Activated naive CD8-positive, alpha-beta T cell treated with anti-CD3 and anti-CD28 coated beads, Interleukin-2, amount 50 U/mL, for 24 hours (primary cell): ENCODE data around the gene ADAM8.
A peak's percentile ranks its signal among the peaks of the same experiment; 100 is the strongest.

ENCODE experiments used
- ATAC-seq: fragments of 150-1000 bp; cut with Tn5 transposase; one replicate; pipeline ENCODE4 v1.10.0; 2021
- DNase-seq: peaks from one replicate; pipeline ENCODE4 v3.0.0; 2021
- H3K27ac Mint-ChIP-seq: one replicate; pipeline ENCODE4 v1.8.0; 2021; ENCODE audit warnings: mild to moderate bottlenecking, mixed read lengths
- H3K27me3 Mint-ChIP-seq: one replicate; pipeline ENCODE4 v1.8.0; 2021; ENCODE audit warnings: mixed read lengths
- H3K36me3 Mint-ChIP-seq: one replicate; pipeline ENCODE4 v1.8.0; 2021; ENCODE audit warnings: low read depth, mixed read lengths
- H3K4me1 Mint-ChIP-seq: one replicate; pipeline ENCODE4 v1.8.0; 2021; ENCODE audit warnings: mixed read lengths
- H3K4me3 Mint-ChIP-seq: one replicate; pipeline ENCODE4 v1.8.0; 2021; ENCODE audit warnings: mild to moderate bottlenecking, moderate library complexity, mixed read lengths
- H3K9me3 Mint-ChIP-seq: one replicate; pipeline ENCODE4 v1.8.0; 2021; ENCODE audit warnings: mixed read lengths

ADAM8 gene

GRCh38 chr10:133280391-133281059, 3.9 kb upstream of the ADAM8 start:
- H3K9me3 Mint-ChIP-seq = no peaks in the 10 kb centered on the region
- DNase-seq = no peak
- peaks cover 17% of the 10 kb centered on the region for H3K36me3 Mint-ChIP-seq
- H3K4me3 Mint-ChIP-seq = no peak overlapping the region
- H3K4me1 Mint-ChIP-seq = peaks cover 27% of the 10 kb centered on the region
- ATAC-seq = no peak
- H3K27ac Mint-ChIP-seq = no peak overlapping the region
- no peaks in the 10 kb centered on the region for H3K27me3 Mint-ChIP-seq

GRCh38 chr10:133279326-133280226, 2.9 kb upstream of the ADAM8 start:
- Mint-ChIP-seq H3K4me1 (peaks cover 32% of the 10 kb centered on the region), H3K27ac (no peak overlapping the region), H3K27me3 (no peaks in the 10 kb centered on the region), H3K36me3 (peaks cover 12% of the 10 kb centered on the region), H3K4me3 (no peak overlapping the region), H3K9me3 (no peaks in the 10 kb centered on the region)
- DNase-seq (no peak), ATAC-seq (no peak)

- peak; percentile 10 for ATAC-seq
- peaks cover 11% of the 10 kb centered on the region for H3K36me3 Mint-ChIP-seq
Observed at GRCh38 chr10:133278577-133279265, 2.1 kb upstream of the ADAM8 start.

GRCh38 chr10:133277993-133278576, 1.4 kb upstream of the ADAM8 start:
- peaks cover 9% of the 10 kb centered on the region for H3K36me3 Mint-ChIP-seq
- H3K27me3 Mint-ChIP-seq = no peaks in the 10 kb centered on the region
- peak overlapping the region; percentile 63 for H3K4me3 Mint-ChIP-seq
- H3K27ac Mint-ChIP-seq = peak overlapping the region; percentile 71
- H3K4me1 Mint-ChIP-seq = peaks cover 33% of the 10 kb centered on the region
- H3K9me3 Mint-ChIP-seq = no peaks in the 10 kb centered on the region
- DNase-seq (no peak), ATAC-seq (no peak)

More at GRCh38 chr10:133278577-133279265, 2.1 kb upstream of the ADAM8 start:
- H3K4me1 Mint-ChIP-seq = peaks cover 33% of the 10 kb centered on the region
- peak; percentile 61 for DNase-seq
- peak overlapping the region; percentile 71 for H3K27ac Mint-ChIP-seq
- no peaks in the 10 kb centered on the region for H3K27me3 Mint-ChIP-seq
- peak overlapping the region; percentile 63 for H3K4me3 Mint-ChIP-seq
- no peaks in the 10 kb centered on the region for H3K9me3 Mint-ChIP-seq

- peaks cover 33% of the 10 kb centered on the region for H3K4me1 Mint-ChIP-seq
- peaks cover 6% of the 10 kb centered on the region for H3K36me3 Mint-ChIP-seq
- H3K9me3 Mint-ChIP-seq = no peaks in the 10 kb centered on the region
- ATAC-seq = no peak
- H3K27ac Mint-ChIP-seq = no peak overlapping the region
- no peak for DNase-seq
- no peak overlapping the region for H3K4me3 Mint-ChIP-seq
- no peaks in the 10 kb centered on the region for H3K27me3 Mint-ChIP-seq
Observed at GRCh38 chr10:133277277-133277992, 767 bp upstream of the ADAM8 start.

DNA sequence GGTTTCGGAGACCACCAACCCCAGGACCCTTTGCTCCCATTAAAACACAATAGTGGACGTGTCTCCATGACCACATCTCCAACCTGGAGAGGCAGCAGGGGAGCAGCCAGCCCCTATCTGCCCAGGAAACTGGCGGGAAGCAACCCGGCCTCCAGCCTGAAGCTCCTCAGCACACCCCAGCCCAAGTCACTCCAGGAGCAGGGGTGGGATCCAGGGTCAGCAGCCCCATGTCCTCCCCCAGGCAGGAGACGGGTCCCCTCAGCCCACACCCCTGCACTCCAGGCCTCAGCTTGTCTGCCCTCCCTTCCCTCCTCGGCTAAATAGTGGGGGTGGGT, 601 bp downstream of the ADAM8 start:
- ATAC-seq (no peak), DNase-seq (no peak)
- Mint-ChIP-seq H3K4me1 (peaks cover 33% of the 10 kb centered on the region), H3K27me3 (no peaks in the 10 kb centered on the region), H3K4me3 (peak overlapping the region; percentile 84), H3K36me3 (peaks cover 2% of the 10 kb centered on the region), H3K9me3 (no peaks in the 10 kb centered on the region), H3K27ac (peak overlapping the region; percentile 76)

DNA sequence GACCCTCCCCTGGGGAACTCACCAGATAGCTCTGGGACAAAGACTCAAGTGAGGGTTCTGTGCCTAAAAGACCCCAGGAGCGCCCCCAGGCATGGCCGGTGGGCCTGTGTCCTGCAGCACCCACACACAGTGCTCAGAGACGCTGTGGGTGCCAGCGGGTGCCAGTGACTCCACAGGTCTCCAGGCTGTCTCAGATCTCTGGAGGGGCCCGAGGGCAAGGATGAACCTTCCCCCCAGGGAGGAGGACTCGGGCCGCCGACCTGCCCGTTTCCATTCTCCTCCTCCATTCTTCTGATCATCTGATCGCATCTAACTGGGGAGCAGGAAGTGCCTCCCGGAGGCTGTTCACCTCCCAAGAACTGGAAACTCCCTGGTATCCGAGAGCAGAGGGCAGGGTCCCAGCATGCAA, 980 bp downstream of the ADAM8 start:
- Mint-ChIP-seq H3K9me3 (no peaks in the 10 kb centered on the region), H3K36me3 (peaks cover 2% of the 10 kb centered on the region), H3K4me3 (peak overlapping the region; percentile 84), H3K27ac (peak overlapping the region; percentile 76), H3K4me1 (peaks cover 33% of the 10 kb centered on the region), H3K27me3 (no peaks in the 10 kb centered on the region)
- peak; percentile 71 for DNase-seq
- peak; percentile 53 for ATAC-seq

DNA sequence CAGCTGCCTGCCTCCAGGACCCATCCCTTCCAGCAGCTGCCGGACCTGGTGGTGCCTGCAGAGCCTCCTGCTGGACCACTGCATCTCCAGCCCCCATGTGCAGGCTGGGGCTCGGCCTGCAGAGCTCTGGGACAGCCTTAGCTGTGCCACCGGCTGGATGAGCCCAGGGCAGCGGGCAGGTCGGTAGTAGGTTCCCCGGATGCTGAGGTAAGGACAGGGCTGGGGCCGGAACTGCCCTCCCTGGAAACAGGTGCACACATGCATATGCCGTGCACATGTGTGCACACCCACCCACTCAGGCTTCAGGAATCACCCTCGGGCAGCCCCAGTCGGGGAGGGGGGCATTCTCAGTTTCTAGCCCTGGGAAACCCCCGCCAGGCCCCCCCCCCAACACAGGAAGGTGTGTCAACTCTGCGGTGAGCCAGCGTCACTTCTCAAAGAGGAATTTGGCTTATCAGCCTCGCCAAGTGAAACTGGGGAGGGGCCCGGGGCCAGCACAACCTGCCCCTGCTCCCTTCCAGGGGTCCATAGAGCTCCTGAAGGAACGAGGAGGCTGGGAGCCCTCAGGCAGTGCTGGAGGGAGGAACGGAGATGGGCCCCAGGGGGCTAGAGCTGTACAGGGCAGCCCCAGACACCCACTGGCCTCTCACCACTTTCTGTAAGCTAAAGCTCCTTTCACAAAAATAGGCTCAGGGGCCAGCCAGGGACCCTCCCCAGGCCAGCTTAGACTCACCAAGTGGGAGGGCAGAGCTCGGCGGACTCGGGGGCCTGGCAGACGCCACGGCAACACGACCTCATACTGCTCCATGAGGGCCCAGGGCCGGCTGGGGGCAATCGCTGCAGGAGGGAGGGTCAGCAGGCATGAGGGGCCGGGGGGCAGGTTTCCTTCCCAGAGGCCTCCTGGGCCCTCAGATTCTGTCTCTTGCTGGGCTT, 1.7 kb downstream of the ADAM8 start:
- H3K27me3 Mint-ChIP-seq = no peaks in the 10 kb centered on the region
- peak; percentile 62 for ATAC-seq
- H3K36me3 Mint-ChIP-seq = peaks cover 2% of the 10 kb centered on the region
- no peaks in the 10 kb centered on the region for H3K9me3 Mint-ChIP-seq
- H3K4me3 Mint-ChIP-seq = peak overlapping the region; percentile 84
- H3K4me1 Mint-ChIP-seq = peaks cover 33% of the 10 kb centered on the region
- DNase-seq = peak; percentile 84
- H3K27ac Mint-ChIP-seq = peak overlapping the region; percentile 80

DNA sequence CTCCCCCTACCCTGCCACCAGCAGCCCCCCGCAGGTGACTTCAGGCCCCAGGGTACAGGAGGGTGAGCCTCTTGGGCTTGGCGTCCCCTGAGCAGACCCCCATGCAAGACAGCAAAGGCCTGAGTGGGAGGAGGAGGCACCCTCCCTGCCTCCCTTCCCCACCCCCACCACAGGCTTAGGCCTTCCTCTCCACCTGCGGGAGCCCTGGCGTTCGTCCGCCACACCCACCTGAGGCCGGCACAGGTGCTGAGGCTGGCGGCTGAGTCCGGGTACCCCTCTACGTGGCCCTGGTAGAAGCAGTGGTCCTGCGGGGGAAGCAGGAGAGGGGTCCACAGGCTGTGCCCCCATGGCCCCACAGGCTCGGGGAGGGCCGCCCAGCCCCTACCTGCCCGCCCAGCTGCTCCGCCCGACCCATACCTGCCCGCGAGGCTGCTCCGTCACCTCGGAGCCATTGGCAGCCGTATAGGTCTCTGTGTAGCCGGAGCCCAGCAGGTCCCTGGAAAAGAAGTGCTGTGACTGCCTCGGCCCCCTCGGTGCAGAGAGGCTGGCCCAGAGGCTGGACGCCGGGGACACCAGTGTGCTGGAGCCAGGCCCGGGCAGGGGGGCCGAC, 3.0 kb downstream of the ADAM8 start:
- H3K4me1 Mint-ChIP-seq = peaks cover 24% of the 10 kb centered on the region
- peaks cover 2% of the 10 kb centered on the region for H3K36me3 Mint-ChIP-seq
- DNase-seq (no peak), ATAC-seq (no peak)
- no peak overlapping the region for H3K4me3 Mint-ChIP-seq
- no peaks in the 10 kb centered on the region for H3K9me3 Mint-ChIP-seq
- H3K27me3 Mint-ChIP-seq = no peaks in the 10 kb centered on the region
- H3K27ac Mint-ChIP-seq = no peak overlapping the region

DNA sequence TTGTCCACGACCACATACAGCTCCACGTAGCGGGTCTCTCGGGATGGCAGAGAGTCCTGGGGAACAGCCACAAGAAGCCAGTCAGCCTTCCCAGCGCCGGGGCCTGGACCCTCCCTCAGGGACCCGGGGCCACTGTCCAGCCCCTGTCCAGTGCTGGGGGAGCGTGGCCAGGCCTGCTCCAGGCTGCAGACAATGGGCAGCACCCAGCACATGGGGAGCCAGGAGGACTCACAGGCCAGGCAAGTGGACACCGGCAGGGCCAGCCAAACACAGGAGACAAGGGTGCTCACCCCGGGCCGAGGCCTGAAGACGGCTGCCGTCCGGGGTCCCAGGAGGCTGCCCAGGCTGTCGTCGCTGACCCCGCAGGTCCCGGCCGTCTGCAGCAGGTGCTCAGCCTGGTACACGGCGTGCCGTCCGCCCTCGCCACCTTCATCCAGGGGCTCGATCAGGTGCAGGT, 3.7 kb downstream of the ADAM8 start:
- Mint-ChIP-seq H3K27ac (no peak overlapping the region), H3K4me3 (no peak overlapping the region), H3K9me3 (no peaks in the 10 kb centered on the region), H3K36me3 (peaks cover 2% of the 10 kb centered on the region), H3K27me3 (no peaks in the 10 kb centered on the region), H3K4me1 (peaks cover 17% of the 10 kb centered on the region)
- no peak for DNase-seq
- no peak for ATAC-seq

DNA sequence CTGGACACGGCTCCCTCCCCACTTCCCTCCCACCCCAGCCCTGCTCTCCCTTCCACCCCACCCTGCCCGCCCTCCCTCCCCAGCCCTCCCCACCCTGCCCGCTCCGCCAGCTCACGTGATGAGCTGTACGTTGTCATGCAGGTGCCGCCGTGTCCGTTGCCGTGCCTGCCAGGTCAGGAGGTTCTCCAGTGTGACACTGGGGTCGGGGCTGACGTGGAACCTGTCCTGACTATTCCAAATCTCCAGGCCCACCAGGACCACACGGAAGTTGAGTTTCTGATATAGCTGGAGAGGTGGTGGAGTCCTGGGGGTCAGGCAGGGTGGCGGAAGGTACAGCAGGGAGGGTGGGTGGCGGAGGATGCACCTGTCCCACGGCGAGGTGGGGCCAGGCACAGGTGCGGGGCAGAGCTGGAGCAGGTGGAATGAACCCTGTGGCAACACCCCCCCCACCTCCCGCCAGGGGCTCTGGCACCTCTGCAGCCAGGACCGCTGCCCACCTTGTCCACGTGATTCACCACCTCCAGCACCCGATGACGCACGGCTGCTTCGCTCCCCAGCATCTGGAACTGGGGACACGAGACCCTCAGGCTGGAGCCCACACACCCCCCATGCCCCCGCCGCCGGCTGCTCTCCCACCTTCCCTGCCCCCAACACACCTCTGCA, 4.2 kb downstream of the ADAM8 start:
- no peaks in the 10 kb centered on the region for H3K9me3 Mint-ChIP-seq
- peaks cover 12% of the 10 kb centered on the region for H3K4me1 Mint-ChIP-seq
- no peak overlapping the region for H3K4me3 Mint-ChIP-seq
- no peak overlapping the region for H3K27ac Mint-ChIP-seq
- no peaks in the 10 kb centered on the region for H3K27me3 Mint-ChIP-seq
- peaks cover 2% of the 10 kb centered on the region for H3K36me3 Mint-ChIP-seq
- DNase-seq (no peak), ATAC-seq (no peak)

- peaks cover 2% of the 10 kb centered on the region for H3K36me3 Mint-ChIP-seq
- DNase-seq = no peak
- H3K27ac Mint-ChIP-seq = no peak overlapping the region
- ATAC-seq = no peak
- no peaks in the 10 kb centered on the region for H3K9me3 Mint-ChIP-seq
- H3K27me3 Mint-ChIP-seq = no peaks in the 10 kb centered on the region
- H3K4me3 Mint-ChIP-seq = no peak overlapping the region
- H3K4me1 Mint-ChIP-seq = peaks cover 12% of the 10 kb centered on the region
Observed at GRCh38 chr10:133271521-133272300, 5.0 kb downstream of the ADAM8 start.
